HG03469 (cell line): Measurements from ENCODE around the gene ABHD15.

Source experiments
- ATAC-seq: cut with Tn5 transposase; IDR thresholded peaks from one replicate; pipeline ENCODE4 v1.9.1; 2021; ENCODE audit warnings: mild to moderate bottlenecking, moderate library complexity, moderate number of reproducible peaks; ENCODE audit not compliant: unreplicated experiment

The ABHD15 gene

GRCh38 chr17:29546830-29547229, 20.0 kb downstream of the ABHD15 start:
- no peak for ATAC-seq

- ATAC-seq: no peak
Observed at GRCh38 chr17:29546085-29546484, 20.8 kb downstream of the ABHD15 start.

- no peak for ATAC-seq
Observed at GRCh38 chr17:29544066-29544465, 22.8 kb downstream of the ABHD15 start.

- no peak for ATAC-seq
Observed at GRCh38 chr17:29533976-29534375, 32.9 kb downstream of the ABHD15 start.

GRCh38 chr17:29526322-29526721, 40.5 kb downstream of the ABHD15 start:
- no peak for ATAC-seq

- ATAC-seq: no peak
Observed at GRCh38 chr17:29524692-29525091, 42.1 kb downstream of the ABHD15 start.

GRCh38 chr17:29518359-29518758, 48.5 kb downstream of the ABHD15 start:
- ATAC-seq: no peak

GRCh38 chr17:29514792-29515191, 52.0 kb downstream of the ABHD15 start:
- no peak for ATAC-seq

GRCh38 chr17:29510953-29511352, 55.9 kb downstream of the ABHD15 start:
- ATAC-seq: no peak
